Activated naive CD4-positive, alpha-beta T cell treated with anti-CD3 and anti-CD28 coated beads, Interleukin-2, amount 50 U/mL, for 16 hours (primary cell): ENCODE results near the gene GPR137.
A peak's percentile ranks its signal among the peaks of the same experiment; 100 is the strongest.

Experiments used
- DNase-seq: peaks from one replicate; pipeline ENCODE4 v3.0.0-alpha.2; 2020

Gene GPR137

GRCh38 chr11:64265176-64266160, 20.2 kb upstream of the GPR137 start:
- DNase-seq: no peak

- DNase-seq: no peak
These were observed 19.3 kb upstream of the GPR137 start for GRCh38 chr11:64266339-64266738.

GRCh38 chr11:64267207-64267945, 18.3 kb upstream of the GPR137 start:
- no peak for DNase-seq

GRCh38 chr11:64268025-64268892, 17.4 kb upstream of the GPR137 start:
- DNase-seq: no peak

GRCh38 chr11:64268893-64269539, 16.6 kb upstream of the GPR137 start:
- peak; percentile 40 for DNase-seq

GRCh38 chr11:64269540-64270220, 16.0 kb upstream of the GPR137 start:
- peak; percentile 99 for DNase-seq

- no peak for DNase-seq
These were observed 10.4 kb upstream of the GPR137 start for GRCh38 chr11:64275031-64275800.

- DNase-seq: no peak
These were observed 9.8 kb upstream of the GPR137 start for GRCh38 chr11:64275841-64276240.

- no peak for DNase-seq
These were observed 8.8 kb upstream of the GPR137 start for GRCh38 chr11:64276653-64277431.

- DNase-seq: no peak
These were observed 7.0 kb upstream of the GPR137 start for GRCh38 chr11:64278576-64279190.

- DNase-seq: no peak
These were observed 3.5 kb upstream of the GPR137 start for GRCh38 chr11:64281957-64282770.

- no peak for DNase-seq
These were observed 2.6 kb upstream of the GPR137 start for GRCh38 chr11:64283092-64283491.

GRCh38 chr11:64284048-64284961, 1.3 kb upstream of the GPR137 start, which contains the start of gene BAD:
BAD (minus strand) TSS chr11:64284665; CDS start chr11:64284368, 297 bp downstream.
- DNase-seq: peak; percentile 91

- DNase-seq: no peak
These were observed 495 bp downstream of the GPR137 start for GRCh38 chr11:64285885-64286800.

GRCh38 chr11:64286801-64287159, 1.1 kb downstream of the GPR137 start:
- DNase-seq: no peak

GRCh38 chr11:64287676-64288352, 2.2 kb downstream of the GPR137 start:
- DNase-seq: no peak
